GM15510 (cell line): ENCODE results near the gene FLVCR2.

Experiments used
- POLR2A ChIP-seq: IDR thresholded peaks from 3 replicates; pipeline ENCODE4 v1.6.1; 2011; ENCODE audit warnings: borderline replicate concordance; ENCODE audit not compliant: insufficient read length; ENCODE audit errors: extremely low read depth

FLVCR2 gene

DNA sequence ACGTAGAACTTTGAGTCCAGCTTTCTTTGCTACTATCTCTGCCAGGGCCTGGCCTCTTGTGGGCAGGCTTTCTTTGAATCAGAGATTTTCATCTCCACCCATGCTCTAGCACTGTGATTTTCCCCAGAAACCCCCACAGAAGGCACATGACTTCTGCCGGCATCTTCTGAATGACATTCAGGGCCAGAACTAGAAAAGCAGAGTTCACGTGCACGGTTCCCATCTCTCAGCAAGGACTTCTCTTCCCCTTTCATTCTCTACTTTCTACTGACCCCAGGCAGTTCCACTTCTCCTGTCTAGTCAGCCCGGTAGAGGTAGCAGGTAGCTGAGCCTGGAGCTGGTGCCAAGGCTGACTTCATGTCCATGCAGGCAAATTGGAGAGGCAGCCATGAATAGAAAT lies 29.3 kb upstream of the FLVCR2 start:
- no peak for TF ChIP-seq POLR2A

DNA sequence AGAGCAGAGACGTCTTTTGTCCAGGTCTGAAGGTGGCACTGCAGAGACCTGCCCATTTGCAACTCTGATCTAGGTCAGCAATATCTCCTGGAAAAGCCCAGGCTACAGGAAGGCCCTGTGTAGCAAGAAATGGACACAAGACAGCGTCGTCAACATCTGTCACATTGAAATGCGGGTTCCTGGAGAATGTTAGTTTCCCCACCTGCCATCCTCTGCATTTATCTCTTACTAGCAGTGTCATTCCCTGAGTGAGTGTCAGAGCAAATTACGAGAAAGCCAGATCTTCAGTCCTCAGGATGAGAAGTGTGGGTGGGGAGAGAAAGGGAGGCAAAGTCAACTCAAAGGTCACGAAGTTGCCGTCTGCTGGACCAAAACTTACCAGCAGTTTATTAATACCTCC lies 27.4 kb upstream of the FLVCR2 start:
- TF ChIP-seq POLR2A, result no peak

DNA sequence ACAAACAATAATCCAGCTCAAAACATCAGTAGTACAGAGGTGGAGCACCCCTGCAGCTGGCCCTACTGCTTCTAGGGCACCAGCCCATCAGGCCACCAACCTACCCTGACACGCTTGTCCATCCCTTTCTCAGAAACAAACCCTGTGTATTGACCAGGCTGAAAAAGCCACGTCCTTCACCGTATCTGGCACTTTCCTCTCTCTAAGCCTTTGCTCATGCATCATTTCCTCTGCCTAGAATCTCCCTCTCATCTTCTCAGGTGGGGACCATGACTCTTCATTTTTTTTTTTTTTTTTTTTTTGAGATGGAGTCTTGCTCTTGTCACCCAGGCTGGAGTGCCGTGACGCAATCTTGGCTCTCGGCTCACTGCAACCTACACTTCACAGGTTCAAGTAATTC lies 25.3 kb upstream of the FLVCR2 start:
- TF ChIP-seq POLR2A, result no peak

- no peak for TF ChIP-seq POLR2A
These were observed 24.6 kb upstream of the FLVCR2 start for GRCh38 chr14:75553761-75554364.

- TF ChIP-seq POLR2A, result no peak
These were observed 23.9 kb upstream of the FLVCR2 start for GRCh38 chr14:75554482-75554881.

DNA sequence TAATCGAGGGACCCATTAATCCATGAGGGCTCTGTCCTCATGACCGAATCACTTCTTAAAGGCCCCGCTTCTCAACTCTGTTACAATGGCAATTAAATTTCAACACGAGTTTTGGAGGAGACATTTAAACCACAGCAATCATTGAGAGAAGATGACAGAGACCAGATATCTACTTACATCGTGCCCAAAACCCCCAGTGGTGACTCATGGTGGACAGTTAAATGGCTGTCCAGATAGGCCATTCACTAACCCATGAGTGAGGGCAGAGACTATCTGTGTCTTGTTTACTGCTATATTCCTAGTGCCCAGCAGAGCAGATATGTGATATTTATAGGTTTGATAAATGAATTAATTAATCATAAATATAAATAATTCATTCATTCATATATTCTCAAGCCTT lies 20.0 kb upstream of the FLVCR2 start:
- TF ChIP-seq POLR2A, result no peak

- no peak for TF ChIP-seq POLR2A
These were observed 19.4 kb upstream of the FLVCR2 start for GRCh38 chr14:75559045-75559444.

- TF ChIP-seq POLR2A, result no peak
These were observed 18.8 kb upstream of the FLVCR2 start for GRCh38 chr14:75559451-75560222.

- no peak for TF ChIP-seq POLR2A
These were observed 17.4 kb upstream of the FLVCR2 start for GRCh38 chr14:75561013-75561432.

- no peak for TF ChIP-seq POLR2A
These were observed 16.3 kb upstream of the FLVCR2 start for GRCh38 chr14:75562089-75562488.

GRCh38 chr14:75562489-75562888 lies 15.9 kb upstream of the FLVCR2 start:
- no peak for TF ChIP-seq POLR2A

DNA sequence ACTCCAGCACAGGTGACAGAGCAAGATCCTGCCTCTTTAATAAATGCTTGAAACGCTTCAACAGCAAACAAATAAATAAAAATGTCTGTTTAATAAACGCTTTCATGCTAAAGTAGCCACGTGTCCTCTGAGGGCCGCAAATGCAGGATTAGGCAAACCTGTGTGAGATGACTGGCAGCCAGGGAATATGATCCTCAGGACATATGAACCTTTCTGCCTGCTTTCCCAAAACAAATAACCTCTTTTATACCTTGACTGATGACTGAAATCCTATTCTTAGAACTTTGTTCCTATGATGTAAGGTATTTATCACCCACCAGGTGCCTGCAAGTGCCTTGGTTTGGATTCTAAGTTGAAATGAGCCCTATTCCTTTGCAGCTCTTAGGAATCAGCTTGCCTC lies 14.5 kb upstream of the FLVCR2 start:
- no peak for TF ChIP-seq POLR2A

GRCh38 chr14:75565056-75565455 lies 13.4 kb upstream of the FLVCR2 start:
- TF ChIP-seq POLR2A, result no peak

DNA sequence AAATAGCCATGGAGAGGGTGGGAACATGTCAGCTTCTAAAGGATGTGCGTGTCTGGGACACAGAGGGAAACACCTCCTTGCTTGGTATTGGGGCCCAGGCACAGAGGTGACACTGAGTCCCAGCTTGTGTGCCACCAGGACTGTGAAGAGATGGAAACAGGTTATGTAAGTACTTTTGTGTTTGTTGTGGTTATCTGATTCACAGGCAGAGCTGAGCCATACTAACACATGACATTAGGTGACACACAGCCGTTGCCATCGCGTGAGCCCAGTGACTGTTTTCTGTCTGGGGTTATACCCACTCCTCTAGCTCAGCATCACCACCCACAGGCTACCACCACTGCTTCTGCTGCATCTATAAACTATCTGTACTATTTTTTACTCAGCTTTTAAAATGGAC lies 12.1 kb upstream of the FLVCR2 start:
- no peak for TF ChIP-seq POLR2A

GRCh38 chr14:75566752-75567151 lies 11.7 kb upstream of the FLVCR2 start:
- TF ChIP-seq POLR2A, result no peak

GRCh38 chr14:75568140-75568539 lies 10.3 kb upstream of the FLVCR2 start:
- no peak for TF ChIP-seq POLR2A

- TF ChIP-seq POLR2A, result no peak
These were observed 9.6 kb upstream of the FLVCR2 start for GRCh38 chr14:75568791-75569190.

- no peak for TF ChIP-seq POLR2A
These were observed 7.6 kb upstream of the FLVCR2 start for GRCh38 chr14:75570797-75571196.

- TF ChIP-seq POLR2A, result no peak
These were observed 6.3 kb upstream of the FLVCR2 start for GRCh38 chr14:75572104-75572503.
